ENCODE results near the gene CSF2. TPM values are rescaled to one million over a fixed set of nuclear protein-coding genes. Genes with fewer than 3 reads are reported as not detected.

CSF2 gene
- total RNA-seq, 6 experiments from 2014 or later = 0.21 TPM; not detected in 5

DNA sequence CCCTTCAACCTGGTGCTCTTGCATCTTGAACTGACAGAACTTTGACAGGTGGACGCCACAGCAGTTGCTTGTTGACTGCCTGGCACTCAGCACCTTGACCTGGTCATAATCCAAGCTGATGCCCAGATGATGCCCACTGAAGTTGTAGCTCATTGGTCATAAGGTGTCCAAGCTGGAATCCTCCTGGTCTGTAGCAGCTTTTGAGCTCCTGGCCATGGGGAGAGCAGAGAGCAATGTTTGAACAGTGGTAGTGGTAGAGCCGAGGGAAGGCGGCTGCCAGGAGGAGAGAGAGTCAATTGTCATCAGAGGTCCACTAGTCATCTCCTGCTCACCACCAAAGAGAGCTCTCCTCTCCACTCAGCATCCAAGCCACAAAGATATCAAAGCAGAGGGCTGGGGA lies 23.3 kb downstream of the CSF2 start:
- Mint-ChIP-seq H3K36me3 (ENCODE audit: low read depth) (no peaks in the 10 kb centered on the region), H3K4me3 (no peak overlapping the region), H3K27me3 (ENCODE audit: insufficient read depth) (no peaks in the 10 kb centered on the region), H3K4me1 (ENCODE audit: low read depth) (peaks cover 69% of the 10 kb centered on the region), H3K9me3 (no peaks in the 10 kb centered on the region), H3K27ac (no peak overlapping the region)
- TF ChIP-seq, protein P1, sequence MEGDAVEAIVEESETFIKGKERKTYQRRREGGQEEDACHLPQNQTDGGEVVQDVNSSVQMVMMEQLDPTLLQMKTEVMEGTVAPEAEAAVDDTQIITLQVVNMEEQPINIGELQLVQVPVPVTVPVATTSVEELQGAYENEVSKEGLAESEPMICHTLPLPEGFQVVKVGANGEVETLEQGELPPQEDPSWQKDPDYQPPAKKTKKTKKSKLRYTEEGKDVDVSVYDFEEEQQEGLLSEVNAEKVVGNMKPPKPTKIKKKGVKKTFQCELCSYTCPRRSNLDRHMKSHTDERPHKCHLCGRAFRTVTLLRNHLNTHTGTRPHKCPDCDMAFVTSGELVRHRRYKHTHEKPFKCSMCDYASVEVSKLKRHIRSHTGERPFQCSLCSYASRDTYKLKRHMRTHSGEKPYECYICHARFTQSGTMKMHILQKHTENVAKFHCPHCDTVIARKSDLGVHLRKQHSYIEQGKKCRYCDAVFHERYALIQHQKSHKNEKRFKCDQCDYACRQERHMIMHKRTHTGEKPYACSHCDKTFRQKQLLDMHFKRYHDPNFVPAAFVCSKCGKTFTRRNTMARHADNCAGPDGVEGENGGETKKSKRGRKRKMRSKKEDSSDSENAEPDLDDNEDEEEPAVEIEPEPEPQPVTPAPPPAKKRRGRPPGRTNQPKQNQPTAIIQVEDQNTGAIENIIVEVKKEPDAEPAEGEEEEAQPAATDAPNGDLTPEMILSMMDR (IDR thresholded peaks at IDR 0.05) = no peak
- no peak for DNase-seq

DNA sequence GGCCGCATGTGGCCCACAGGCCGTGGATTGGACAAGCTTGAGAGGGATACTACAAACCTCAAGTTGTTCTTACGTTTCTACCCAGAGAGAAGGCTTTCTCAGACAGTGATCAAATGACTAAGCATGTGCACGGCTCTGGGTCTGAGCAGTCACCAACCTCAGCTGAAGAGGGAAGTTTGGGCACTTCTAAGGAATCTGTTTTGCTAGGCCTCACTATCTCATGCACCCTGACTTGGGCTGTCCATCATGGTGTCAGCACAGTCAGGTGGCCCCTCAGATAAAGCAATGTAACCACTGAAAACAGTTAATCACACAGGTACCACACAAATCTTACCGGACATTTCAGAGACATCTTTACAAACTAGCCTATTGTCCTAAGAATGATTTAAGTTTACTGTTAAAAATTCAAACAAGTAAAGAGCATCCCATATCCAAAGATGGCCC lies 24.6 kb downstream of the CSF2 start:
- Mint-ChIP-seq H3K4me3 (no peak overlapping the region), H3K36me3 (ENCODE audit: low read depth) (no peaks in the 10 kb centered on the region), H3K27ac (peak overlapping the region; percentile 84), H3K27me3 (ENCODE audit: insufficient read depth) (no peaks in the 10 kb centered on the region), H3K4me1 (ENCODE audit: low read depth) (peaks cover 81% of the 10 kb centered on the region), H3K9me3 (no peaks in the 10 kb centered on the region)
- TF ChIP-seq, protein P1 (IDR thresholded peaks at IDR 0.05) = no peak
- peak; percentile 43 for DNase-seq

DNA sequence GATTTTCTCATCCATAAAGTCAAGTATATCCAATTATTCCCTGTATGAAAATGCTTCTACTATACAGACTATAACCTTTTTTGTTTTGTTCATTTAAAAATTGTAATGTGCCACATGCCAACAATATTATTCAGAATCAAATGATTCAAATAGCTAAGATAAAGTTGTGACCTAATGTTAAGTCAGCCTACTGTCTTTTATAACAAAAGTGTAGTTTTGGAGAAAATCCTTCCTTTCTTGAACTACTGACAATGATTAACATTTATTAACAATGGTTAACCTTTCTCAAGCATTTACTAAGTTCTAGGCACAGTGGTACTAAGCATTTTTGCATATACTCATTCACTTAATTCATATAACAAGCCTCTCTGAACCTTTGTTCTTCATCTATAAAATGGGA lies 25.0 kb downstream of the CSF2 start:
- H3K9me3 Mint-ChIP-seq = no peaks in the 10 kb centered on the region
- no peak for DNase-seq
- peaks cover 84% of the 10 kb centered on the region for H3K4me1 Mint-ChIP-seq (ENCODE audit: low read depth)
- no peaks in the 10 kb centered on the region for H3K27me3 Mint-ChIP-seq (ENCODE audit: insufficient read depth)
- TF ChIP-seq, protein P1 (IDR thresholded peaks at IDR 0.05) = no peak
- no peaks in the 10 kb centered on the region for H3K36me3 Mint-ChIP-seq (ENCODE audit: low read depth)
- H3K4me3 Mint-ChIP-seq = no peak overlapping the region
- H3K27ac Mint-ChIP-seq = peak overlapping the region; percentile 84

DNA sequence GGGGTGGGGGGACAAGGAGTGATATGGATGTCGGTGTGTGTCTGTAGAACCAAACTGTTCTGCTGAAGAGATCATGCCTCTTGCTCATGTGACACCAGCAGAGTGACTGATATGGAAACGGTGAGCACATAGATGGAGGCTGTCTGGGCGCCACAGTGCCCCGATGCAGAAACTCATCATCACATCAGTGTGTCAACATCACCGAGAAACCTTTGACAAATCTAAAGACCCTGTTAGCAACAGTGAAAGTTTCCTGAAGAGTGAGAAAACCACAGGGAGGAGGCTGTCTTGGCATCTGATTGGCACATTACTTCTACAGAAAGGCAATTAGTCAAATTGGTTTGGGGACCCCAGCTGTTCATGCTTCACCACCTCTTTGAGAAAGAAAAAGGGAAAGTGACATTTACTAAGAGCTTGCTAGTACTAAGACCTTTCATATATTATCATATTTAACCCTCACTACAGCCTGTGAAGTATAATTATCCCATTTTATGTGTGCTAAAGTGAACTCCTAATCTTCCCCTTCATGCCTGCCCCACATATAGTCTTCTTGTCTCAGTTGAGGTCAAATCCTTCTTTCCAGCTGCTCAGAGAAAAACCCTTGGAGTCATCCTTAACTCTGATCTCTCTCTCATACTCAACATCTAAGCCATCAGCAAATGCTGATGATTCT lies 25.6 kb downstream of the CSF2 start:
- Mint-ChIP-seq H3K9me3 (no peaks in the 10 kb centered on the region), H3K36me3 (ENCODE audit: low read depth) (no peaks in the 10 kb centered on the region), H3K27ac (peak overlapping the region; percentile 84), H3K4me1 (ENCODE audit: low read depth) (peaks cover 84% of the 10 kb centered on the region), H3K4me3 (no peak overlapping the region), H3K27me3 (ENCODE audit: insufficient read depth) (no peaks in the 10 kb centered on the region)
- TF ChIP-seq, protein P1 (IDR thresholded peaks at IDR 0.05) = no peak
- DNase-seq = no peak

DNA sequence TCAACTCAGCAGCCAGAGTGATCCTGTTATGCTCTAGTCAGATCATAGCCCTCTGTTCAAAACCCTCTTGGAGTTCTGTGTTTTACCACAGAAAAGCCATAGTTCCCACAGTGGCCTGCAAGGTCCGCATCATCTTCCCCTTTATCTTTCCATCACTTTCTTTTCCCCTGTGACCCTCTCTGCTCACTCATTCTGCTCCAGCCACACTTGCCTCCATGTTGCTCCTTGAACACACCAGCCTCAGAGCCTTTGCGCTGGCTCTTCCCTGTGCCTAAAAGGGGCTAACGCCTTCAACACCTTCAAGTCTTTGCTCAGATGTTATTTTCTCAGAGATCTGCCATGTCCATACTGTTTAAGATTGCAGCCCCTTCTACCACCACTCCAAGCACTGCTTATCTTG lies 26.3 kb downstream of the CSF2 start:
- Mint-ChIP-seq H3K9me3 (no peaks in the 10 kb centered on the region), H3K27me3 (ENCODE audit: insufficient read depth) (no peaks in the 10 kb centered on the region), H3K36me3 (ENCODE audit: low read depth) (no peaks in the 10 kb centered on the region), H3K4me3 (no peak overlapping the region), H3K27ac (no peak overlapping the region), H3K4me1 (ENCODE audit: low read depth) (peaks cover 84% of the 10 kb centered on the region)
- TF ChIP-seq, protein P1 (IDR thresholded peaks at IDR 0.05) = no peak
- DNase-seq = no peak

Measured in HFFc6 (cell line).